NCI-H82 treated with DMSO at 0.1 percent for 48 hours (cell line): ENCODE results near the gene ZBTB45.
"Not testable (repeated sequence)": the region's sequence is repeated elsewhere in the genome, so short reads cannot be mapped to it uniquely, and the experiment has no call there.

Experiments used
- DNase-seq: peaks from one replicate; lab custom pipeline; 2025; ENCODE audit not compliant: unreplicated experiment; lab: John Stamatoyannopoulos, UW

The ZBTB45 gene

GRCh38 chr19:58539169-58539559 lies 19.6 kb upstream of the ZBTB45 start:
- DNase-seq: not testable (repeated sequence)

- DNase-seq: peak; percentile 81
Observed at GRCh38 chr19:58538257-58539168, 18.9 kb upstream of the ZBTB45 start.

GRCh38 chr19:58536852-58537798 lies 17.5 kb upstream of the ZBTB45 start:
- no peak for DNase-seq

GRCh38 chr19:58535857-58536256 lies 16.2 kb upstream of the ZBTB45 start:
- DNase-seq: no peak

DNA sequence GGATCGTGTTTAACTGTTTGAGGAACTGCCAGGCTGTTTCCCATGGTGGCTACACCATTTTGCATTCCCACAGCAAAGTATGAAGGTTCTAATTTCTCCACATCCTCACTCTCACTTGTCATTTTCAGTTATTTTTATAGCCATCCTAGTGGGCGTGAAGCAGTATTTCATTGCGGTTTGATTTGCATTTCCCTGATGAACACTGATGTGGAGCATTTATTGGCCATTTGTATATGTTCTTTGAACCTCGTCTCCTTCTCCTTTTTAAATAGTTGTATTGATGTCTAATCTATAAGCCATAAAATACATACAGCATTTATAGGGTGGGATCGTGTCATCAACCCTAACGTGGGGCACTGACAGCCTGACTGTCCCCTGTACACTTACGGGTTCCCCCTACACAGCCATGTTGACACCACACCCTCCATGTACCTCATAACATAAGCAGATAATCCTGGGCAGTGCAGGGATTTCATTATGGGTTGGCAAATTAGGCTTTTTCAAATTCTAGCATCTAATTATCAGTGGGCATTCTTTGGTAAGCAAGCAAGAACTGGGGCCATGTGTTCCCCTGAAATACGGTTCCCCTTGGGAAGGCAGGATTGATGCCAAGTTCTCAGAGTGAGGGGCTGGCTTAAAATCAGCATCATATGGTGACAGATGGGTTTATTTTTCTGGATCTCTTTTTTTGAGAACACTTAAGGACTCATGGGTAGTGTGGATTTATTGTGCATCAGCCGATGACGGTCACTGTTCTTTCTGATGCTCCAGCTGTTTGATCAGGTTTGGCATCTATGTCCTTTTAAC lies 11.6 kb upstream of the ZBTB45 start:
- no peak for DNase-seq

GRCh38 chr19:58529405-58529804 lies 9.8 kb upstream of the ZBTB45 start:
- DNase-seq: no peak

DNA sequence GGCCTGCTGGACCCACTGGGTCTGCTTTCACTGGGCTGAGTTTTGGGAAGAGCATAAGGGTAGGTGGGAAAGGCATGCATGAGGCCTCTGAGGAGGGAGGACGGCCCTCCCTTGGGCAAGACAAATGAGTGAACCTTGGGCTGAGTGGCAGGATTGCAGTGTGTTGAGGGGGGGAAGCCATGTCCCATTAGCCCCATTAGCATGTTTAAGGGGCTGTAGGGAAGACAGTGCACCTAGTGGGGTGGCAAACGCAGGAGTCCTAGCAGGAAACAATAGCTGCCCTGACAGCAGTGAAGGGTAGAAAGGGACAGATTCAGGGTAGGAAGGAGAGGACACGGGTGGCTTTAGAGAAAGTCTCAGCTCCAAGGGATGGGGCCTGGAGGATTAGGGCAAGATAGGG lies 3.1 kb upstream of the ZBTB45 start:
- no peak for DNase-seq

GRCh38 chr19:58521651-58522050 lies 2.0 kb upstream of the ZBTB45 start:
- no peak for DNase-seq

DNA sequence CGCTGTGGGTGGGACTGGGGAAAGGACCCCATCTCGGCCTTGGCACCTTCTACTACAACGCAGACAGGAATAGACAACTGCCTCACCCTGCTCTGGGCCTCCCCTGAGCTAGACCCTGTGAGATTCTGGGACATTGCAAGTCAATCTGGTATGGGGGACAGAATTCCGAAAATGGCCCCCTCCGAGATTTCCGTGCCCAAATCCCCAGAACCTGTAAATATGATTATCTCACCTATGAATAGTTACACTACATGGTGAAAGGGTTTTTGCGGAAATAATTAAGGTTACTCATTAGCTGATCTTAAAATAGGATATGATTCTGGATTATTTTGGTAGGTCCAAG lies 618 bp upstream of the ZBTB45 start:
- no peak for DNase-seq

DNA sequence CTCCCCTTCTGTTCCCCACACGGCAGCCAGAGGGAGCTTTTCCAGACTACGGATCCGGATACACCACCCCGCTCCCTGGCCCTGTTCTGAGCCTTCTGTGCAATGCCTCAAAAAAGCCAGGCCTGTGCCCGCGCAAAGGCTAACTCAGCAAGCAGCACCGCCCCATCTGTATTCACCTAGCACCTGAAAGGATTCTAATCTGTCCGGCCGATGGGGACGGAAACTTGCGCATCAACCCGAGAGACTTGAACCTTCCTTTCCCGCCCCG lies 589 bp downstream of the ZBTB45 start:
- DNase-seq: peak; percentile 73

DNA sequence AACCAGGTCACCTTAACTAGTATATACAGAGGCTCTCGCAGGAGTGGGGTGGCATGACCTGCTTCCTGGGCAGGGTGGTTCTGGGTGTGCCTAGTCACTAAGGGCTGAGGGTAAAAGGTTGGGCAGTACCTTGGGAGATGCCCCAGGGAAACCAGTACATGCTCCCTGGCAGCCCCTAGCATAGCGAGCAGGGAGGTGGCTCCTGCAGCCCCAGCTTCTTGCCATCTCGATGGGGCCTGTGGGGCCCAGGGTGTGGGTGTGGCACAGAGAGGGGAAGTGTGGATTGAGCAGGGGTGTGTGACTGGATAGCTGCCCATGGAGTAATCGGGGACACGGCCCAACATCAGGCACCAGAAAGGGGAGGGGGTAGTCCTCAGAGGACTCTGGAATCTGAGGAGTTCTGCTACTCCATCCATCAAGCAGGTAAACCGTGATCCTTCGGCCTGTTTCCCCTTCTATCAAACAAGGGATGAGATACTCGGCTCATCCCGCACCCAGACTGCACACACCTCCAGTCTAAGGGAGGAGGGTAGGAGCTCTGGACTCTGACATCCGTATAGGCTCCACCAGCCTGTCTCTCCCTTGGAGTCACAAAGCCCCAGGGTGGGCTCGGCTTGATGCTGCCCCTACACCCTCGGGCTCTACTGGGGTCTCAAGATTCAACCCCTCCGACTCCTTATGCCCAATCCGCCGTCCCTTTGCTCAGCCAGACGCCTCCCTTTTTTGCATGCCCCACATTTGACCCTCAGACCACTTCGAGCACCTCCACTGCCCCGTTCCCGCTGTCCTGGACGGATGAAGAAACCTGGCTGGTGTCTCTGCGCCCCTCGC lies 1.1 kb downstream of the ZBTB45 start:
- no peak for DNase-seq

GRCh38 chr19:58516964-58517833 lies 2.4 kb downstream of the ZBTB45 start:
- no peak for DNase-seq

DNA sequence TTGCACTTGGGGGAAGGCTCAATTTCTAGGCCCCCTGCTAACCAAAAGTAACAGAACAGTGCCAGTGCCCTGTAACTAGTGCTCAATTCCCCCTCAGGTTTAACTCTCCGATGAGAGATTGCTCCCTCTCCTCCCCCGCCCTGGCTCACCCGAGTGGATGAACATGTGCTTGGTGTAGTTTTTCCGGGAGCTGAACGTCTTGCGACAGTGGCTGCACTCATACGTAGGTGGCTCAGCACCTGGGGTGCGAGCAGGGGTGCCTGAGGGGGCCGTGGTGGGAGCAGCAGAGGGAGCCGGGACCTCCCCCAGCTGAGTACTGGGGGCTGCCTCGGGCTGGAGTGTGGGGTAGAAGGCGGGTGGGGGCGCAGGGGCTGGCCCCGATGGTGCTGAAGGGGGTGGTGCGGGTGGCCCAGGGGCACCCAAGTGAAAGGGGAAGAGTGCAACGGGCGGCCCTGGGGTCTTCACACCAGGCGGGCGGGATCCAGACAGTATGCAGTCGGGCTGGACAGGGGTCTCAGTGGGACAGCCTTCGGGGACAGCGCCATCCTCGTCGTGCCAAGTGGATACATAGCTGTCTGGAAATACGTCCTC lies 3.3 kb downstream of the ZBTB45 start:
- DNase-seq: no peak

DNA sequence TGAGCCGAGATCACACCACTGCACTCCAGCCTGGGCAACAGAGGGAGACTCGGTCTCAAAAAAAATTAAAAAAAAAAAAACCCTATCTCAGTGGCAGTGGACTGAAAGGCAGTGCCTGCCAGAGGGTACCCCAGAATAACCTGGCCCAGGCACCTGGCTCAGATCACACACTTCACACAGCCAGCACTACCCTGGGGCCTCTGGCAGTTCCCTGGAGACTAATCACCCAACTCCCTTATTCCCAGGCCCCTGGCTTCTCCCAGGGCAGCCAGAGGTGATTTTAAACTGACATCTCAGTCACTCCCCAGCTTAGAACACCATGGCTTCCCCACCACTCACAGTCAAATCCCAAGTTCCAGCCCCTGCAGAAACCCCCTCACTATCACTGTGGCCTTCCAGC lies 4.4 kb downstream of the ZBTB45 start:
- DNase-seq: no peak

DNA sequence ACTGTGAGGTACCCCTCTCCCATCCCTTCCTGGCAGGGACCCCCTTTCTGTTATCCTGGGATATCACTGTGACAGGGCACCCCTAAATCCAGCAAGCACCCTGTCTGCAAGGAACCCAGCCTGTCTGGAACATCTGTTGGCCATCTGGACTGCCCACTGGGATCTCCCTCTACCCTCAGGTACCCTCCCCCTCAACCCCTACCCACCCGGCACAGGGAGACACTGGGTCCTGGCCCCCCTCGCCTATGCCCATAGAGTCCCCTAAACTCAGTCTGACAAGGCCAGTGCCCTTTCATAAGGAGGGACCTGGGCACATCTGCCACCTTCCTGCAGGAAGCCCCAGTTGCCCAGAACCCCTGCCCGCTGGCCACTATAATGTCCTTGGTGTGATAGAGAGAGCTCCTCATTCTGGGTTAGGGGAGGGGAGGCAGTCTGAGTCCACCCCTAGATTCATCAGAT lies 5.0 kb downstream of the ZBTB45 start:
- DNase-seq: no peak

DNA sequence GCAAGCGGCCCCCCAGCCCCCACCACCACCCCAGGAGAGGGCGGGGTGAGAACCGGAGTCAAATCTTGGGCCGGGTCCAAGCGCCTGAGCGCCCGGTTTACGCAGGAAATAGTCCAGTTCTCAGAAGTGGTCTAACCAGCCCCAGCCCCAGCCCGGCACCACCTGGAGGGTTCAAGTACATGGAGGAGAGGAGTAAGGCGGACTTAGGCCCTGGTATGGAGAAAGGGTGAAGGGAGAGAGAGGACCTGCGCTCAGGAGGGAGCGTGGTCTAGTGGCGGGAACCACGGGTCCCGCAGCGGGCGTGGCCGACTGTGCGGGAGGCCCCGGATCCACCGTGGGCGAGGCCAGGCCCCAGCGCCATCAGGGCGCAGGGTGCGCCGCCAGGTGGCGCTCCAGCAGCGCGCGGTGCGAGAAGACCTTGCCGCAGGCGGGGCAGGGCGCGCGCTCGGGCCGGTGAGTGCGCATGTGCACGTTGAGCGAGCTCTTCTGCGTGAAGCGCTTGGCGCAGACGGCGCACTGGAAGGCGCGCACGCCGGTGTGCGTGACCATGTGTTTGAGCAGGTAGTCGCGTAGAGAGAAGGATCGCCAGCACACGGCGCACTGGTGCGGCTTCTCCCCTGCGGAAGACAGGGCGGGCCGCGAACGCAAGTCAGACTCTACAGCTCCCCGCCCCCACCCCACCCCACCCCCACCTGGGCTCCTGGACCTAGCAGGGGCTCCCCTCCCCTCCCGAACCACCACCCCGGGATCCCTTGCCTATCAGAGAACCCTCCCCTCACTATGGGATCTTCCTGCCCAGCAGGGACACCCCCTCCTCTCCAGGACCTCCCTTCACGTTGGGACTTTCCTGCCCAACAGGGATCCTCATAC lies 5.7 kb downstream of the ZBTB45 start:
- no peak for DNase-seq

GRCh38 chr19:58513213-58513693 lies 6.4 kb downstream of the ZBTB45 start:
- DNase-seq: no peak
